ENCODE measurements around the gene ICOS. TPM values are rescaled to one million over a fixed set of nuclear protein-coding genes. Genes with fewer than 3 reads are reported as not detected.
"Not testable (repeated sequence)": the region's sequence is repeated elsewhere in the genome, so short reads cannot be mapped to it uniquely, and the experiment has no call there.

The ICOS gene
- polyA plus RNA-seq, 3 donors = 0.06 TPM; not detected in 2

DNA sequence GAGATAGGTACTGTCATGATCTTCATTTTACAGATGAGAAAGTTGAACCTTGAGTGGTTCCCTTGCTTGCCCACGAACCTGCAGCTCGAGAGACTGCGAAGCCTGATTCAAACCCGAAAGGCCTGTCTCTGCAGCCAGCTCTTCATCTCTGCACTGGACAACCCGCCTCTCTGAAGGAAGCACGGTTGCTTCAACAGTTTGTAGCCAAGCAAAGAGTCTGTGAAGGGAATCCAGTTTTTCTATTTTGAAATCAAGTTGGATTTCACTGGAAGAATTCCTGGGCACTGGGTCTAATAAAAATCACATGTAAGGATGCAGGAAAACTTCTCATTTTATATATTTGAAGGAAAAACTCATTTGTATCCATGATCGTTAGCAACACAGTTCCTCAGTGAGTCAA, 21.3 kb upstream of the ICOS start:
- no peak for DNase-seq (ENCODE audit: low read depth in 3 of 3, low spot score in 2 of 3)

- DNase-seq (ENCODE audit: low read depth in 3 of 3, low spot score in 2 of 3) = no peak
These were observed 19.8 kb upstream of the ICOS start for GRCh38 chr2:203916756-203917155.

GRCh38 chr2:203918264-203918663, 18.3 kb upstream of the ICOS start:
- DNase-seq (ENCODE audit: low read depth in 3 of 3, low spot score in 2 of 3) = peak in 2 of 3 donors; percentile 9 to 23

DNA sequence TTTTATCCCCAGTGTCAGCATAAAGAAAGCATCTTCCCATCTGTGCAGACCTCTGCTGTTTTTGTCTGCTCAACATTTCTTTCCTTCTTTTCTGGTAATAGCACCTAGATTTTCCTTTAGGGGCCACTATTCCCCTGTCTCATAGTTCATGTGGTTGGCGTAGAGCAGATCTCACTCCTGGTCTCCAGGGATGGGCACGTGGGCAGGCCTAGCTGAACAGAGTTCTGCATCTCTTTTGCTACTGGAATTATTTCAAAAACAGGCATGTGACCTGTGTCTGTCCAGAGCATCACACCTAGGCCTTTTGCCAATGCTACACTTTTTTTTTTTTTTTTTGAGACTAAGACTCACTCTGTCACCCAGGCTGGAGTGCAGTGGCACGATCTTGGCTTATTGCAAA, 17.7 kb upstream of the ICOS start:
- DNase-seq (ENCODE audit: low read depth in 3 of 3, low spot score in 2 of 3) = no peak

- DNase-seq (ENCODE audit: low read depth in 3 of 3, low spot score in 2 of 3) = no peak
These were observed 10.9 kb upstream of the ICOS start for GRCh38 chr2:203925512-203926158.

DNA sequence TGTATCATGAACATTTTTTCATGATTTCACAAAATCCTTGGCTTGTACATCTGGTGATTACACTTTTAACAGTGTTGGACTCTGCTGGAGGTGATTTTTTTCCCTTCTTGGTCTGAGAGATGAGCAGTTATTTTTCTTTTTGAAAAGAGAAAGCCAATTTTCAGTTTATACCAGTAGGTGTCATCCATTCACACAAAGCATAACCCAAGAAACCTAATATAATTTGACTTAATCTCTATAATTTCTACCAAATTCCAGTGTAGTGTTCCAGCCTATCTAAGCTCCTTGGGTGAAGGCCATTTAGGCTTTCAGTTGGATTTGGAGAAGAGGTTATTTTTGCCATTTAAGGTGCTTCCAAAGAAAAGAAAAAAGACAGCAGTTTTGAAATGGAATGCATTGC, 7.7 kb upstream of the ICOS start:
- no peak for DNase-seq (ENCODE audit: low read depth in 3 of 3, low spot score in 2 of 3)

DNA sequence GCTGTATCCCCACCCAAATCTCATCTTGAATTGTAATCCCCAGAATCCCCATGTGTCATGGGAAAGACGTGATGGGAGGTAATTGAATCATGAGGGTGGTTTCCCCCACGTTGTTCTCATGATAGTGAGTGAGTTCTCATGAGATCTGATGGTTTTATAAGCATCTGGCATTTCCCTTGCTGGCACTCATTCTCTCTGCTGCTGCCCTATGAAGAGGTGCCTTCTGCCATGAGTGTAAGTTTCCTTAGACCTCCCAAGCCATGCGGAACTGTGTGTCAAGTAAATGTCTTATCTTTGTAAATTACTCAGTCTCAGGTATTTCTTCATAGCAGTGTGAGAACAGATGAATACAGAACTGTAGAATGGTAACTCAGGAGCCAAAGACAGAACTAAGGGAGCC, 5.3 kb upstream of the ICOS start:
- DNase-seq (ENCODE audit: low read depth in 3 of 3, low spot score in 2 of 3) = not testable (repeated sequence)

GRCh38 chr2:203934041-203934492, 2.5 kb upstream of the ICOS start:
- DNase-seq (ENCODE audit: low read depth in 3 of 3, low spot score in 2 of 3) = no peak

GRCh38 chr2:203934711-203935438, 1.7 kb upstream of the ICOS start:
- DNase-seq (ENCODE audit: low read depth in 3 of 3, low spot score in 2 of 3) = no peak

DNA sequence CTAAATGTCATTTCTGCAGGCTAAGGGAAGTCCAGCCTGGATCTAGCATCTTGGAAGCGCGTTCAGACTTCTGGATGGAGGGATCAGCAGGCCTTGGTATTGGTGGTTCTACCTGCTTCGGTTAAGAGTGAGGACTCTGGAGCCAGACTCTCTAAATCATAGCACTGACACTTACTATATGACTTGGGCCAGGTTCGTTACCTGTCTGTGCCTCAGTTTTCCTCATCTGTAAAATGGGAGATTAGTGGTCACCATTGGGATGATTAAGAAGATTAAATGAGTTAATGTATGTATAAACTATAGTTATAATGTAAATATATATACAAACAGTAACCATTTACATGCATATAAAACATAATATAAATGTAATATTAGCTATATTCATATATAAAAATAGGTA, 995 bp upstream of the ICOS start:
- no peak for DNase-seq (ENCODE audit: low read depth in 3 of 3, low spot score in 2 of 3)

DNA sequence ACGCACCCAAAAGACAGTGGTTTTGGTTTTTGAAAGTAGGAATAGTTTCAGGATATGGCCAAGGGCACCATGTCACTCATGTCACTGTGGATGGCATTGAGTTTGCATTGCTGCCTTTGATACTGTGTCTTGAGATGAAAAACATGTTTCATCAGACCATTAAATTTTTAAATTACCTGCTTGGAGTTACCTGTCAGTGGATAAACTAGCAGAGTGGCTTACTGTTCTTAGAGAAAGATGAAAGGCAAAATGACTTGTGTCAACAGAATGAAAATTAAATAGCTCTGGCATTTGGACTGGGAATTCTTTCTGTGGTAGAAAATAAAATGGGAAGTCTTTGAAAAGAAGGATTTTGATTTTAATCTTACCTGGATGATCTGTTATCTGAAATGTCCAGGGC, 386 bp downstream of the ICOS start:
- no peak for DNase-seq (ENCODE audit: low read depth in 3 of 3, low spot score in 2 of 3)

DNA sequence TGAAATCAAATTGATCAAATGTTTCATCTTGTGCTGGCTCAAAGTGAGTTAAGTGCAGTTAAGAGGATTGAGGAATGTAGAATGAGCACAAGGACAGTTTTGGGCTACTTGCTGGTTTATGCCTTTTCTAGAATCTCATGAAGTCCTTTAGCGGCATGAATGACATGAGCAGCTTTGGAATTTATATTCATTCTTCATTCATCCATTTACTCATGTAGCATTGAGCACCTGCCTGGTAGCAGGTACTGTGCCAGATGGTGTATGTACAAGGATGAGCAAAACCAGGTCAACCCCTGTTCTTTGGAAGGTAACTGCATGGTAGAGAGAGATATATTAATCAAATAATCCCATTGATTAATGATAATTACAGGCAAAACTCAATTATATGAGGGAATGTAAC, 1.2 kb downstream of the ICOS start:
- DNase-seq (ENCODE audit: low read depth in 3 of 3, low spot score in 2 of 3) = no peak

DNA sequence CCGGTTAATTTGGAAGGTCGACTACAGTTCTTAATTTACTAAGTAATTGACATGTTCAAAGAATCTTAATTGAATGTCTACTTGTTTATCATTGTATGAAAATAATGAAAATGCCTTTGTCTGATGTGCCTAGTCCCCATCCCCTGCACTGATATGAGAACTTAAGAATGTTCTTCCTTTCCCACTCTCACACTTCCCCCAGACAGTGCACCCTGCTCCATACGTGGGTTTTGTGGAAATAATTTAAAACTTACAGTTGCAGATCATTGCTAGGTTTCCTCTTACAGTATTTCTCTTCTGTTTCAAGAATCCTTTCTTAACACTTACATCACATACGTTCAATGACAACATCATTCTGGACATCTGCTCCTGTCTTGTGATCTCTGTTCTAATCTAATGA, 3.5 kb downstream of the ICOS start:
- no peak for DNase-seq (ENCODE audit: low read depth in 3 of 3, low spot score in 2 of 3)

GRCh38 chr2:203943493-203944382, 7.2 kb downstream of the ICOS start:
- DNase-seq (ENCODE audit: low read depth in 3 of 3, low spot score in 2 of 3) = not testable (repeated sequence)

DNA sequence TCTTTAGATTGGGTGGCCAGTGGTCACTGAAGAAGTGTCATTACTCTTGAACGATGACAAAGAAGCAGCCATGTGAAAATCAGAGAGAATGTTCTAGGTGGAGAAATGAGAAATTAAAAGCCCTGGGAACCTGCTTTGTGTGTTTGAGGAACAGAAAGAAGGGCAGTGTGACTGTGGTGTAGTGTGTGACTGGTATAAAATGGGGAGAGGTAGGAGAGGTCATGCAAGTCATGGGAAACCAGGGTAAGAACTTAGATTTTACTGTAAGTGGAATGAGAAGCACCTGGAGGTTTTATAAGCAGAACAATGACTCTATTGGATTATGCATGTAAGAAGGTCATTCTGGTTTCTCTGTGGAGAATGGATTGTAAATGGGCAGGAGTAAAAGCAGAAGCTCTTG, 12.2 kb downstream of the ICOS start:
- DNase-seq (ENCODE audit: low read depth in 3 of 3, low spot score in 2 of 3) = no peak

- DNase-seq (ENCODE audit: low read depth in 3 of 3, low spot score in 2 of 3) = no peak
These were observed 12.7 kb downstream of the ICOS start for GRCh38 chr2:203949228-203949627.

GRCh38 chr2:203951366-203951902, 14.9 kb downstream of the ICOS start:
- no peak for DNase-seq (ENCODE audit: low read depth in 3 of 3, low spot score in 2 of 3)

GRCh38 chr2:203959265-203959664, 22.7 kb downstream of the ICOS start:
- no peak for DNase-seq (ENCODE audit: low read depth in 3 of 3, low spot score in 2 of 3)

DNA sequence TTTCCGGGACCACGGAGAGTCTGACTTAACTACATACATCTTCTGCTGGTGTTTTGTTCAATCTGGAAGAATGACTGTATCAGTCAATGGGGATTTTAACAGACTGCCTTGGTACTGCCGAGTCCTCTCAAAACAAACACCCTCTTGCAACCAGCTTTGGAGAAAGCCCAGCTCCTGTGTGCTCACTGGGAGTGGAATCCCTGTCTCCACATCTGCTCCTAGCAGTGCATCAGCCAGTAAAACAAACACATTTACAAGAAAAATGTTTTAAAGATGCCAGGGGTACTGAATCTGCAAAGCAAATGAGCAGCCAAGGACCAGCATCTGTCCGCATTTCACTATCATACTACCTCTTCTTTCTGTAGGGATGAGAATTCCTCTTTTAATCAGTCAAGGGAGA, 23.1 kb downstream of the ICOS start:
- no peak for DNase-seq (ENCODE audit: low read depth in 3 of 3, low spot score in 2 of 3)

- no peak for DNase-seq (ENCODE audit: low read depth in 3 of 3, low spot score in 2 of 3)
These were observed 24.2 kb downstream of the ICOS start for GRCh38 chr2:203960811-203961210.

- not testable (repeated sequence) for DNase-seq (ENCODE audit: low read depth in 3 of 3, low spot score in 2 of 3)
These were observed 28.6 kb downstream of the ICOS start for GRCh38 chr2:203965190-203965589.
